ENCODE results near the gene RTP3. TPM values are rescaled to one million over a fixed set of nuclear protein-coding genes. Genes with fewer than 3 reads are reported as not detected.

The RTP3 gene
- total and polyA plus RNA-seq, 2 donors (not counting 1 experiment from before 2014, with no cell fraction given): not detected

GRCh38 chr3:46472736-46473135, 25.0 kb upstream of the RTP3 start:
- Histone ChIP-seq H2AFZ (ENCODE audit: insufficient read depth, low read depth, low read length, poor library complexity, severe bottlenecking) (no peak overlapping the region), H3K9ac (ENCODE audit: low read length) (no peak overlapping the region), H3K36me3 (replicated peaks in 1 of 2; ENCODE audit: control extremely low read depth in 1 of 2, control insufficient read depth in 1 of 2, extremely low read depth in 1 of 2, insufficient read depth in 2 of 2, low read length in 1 of 2) (no peaks in the 10 kb centered on the region), H3K27ac (ENCODE audit: low read length in 2 of 2) (no peak overlapping the region), H3K79me2 (ENCODE audit: control insufficient read depth, insufficient read depth, low read length) (no peaks in the 10 kb centered on the region), H3K27me3 (replicated peaks in 1 of 4; ENCODE audit: control extremely low read depth in 1 of 4, control insufficient read depth in 3 of 4, insufficient read depth in 4 of 4, low read length in 3 of 4) (peaks cover 0 to 4% (median 2%) of the 10 kb centered on the region in 4 experiments), H3K9me3 (ENCODE audit: control extremely low read depth in 1 of 3, control insufficient read depth in 2 of 3, insufficient read depth in 1 of 3, low read length in 2 of 3) (no peaks in the 10 kb centered on the region), H4K20me1 (ENCODE audit: control insufficient read depth, insufficient read depth, low read length, poor library complexity, severe bottlenecking) (no peaks in the 10 kb centered on the region), H3K4me3 (ENCODE audit: control extremely low read depth in 1 of 5, extremely low read depth in 1 of 5, insufficient read depth in 1 of 5, low read depth in 2 of 5, low read length in 4 of 5) (no peak overlapping the region), H3K4me1 (ENCODE audit: control insufficient read depth in 2 of 2, insufficient read depth in 2 of 2, low read length in 2 of 2) (no peaks in the 10 kb centered on the region), H3K4me2 (replicated peaks; ENCODE audit: low read depth, low read length, poor library complexity, severe bottlenecking) (no peak overlapping the region)
- no peak for TF ChIP-seq EZH2 (IDR thresholded peaks at IDR 0.05; ENCODE audit: borderline replicate concordance, insufficient read depth, low read depth, low read length, poor library complexity, severe bottlenecking)
- no peak for TF ChIP-seq CTCF (IDR thresholded peaks at IDR 0.05)
- WGBS (ENCODE audit: insufficient coverage): 83% methylated on average over 2 of the region's 2 CpGs
- intact Hi-C loops (cut with micrococcal nuclease): no loop called here
- DNase-seq: no peak
- POLR2A ChIA-PET: no interaction called here
- no peaks in the 10 kb centered on the region for H3K9me3 Mint-ChIP-seq (ENCODE audit: insufficient read depth)
- H3K27me3 Mint-ChIP-seq: peaks cover 29% of the 10 kb centered on the region
- no peak for ATAC-seq (ENCODE audit: low read depth)
- H3K4me1 Mint-ChIP-seq: no peaks in the 10 kb centered on the region
- no peak overlapping the region for H3K27ac Mint-ChIP-seq
- CTCF ChIA-PET: interaction anchor here (2.1 kb wide), 1 partner anchor 16 kb away, joined by 7 read pairs; no protein-coding TSS in a partner anchor
- no peak overlapping the region for H3K4me3 Mint-ChIP-seq

- Histone ChIP-seq H3K9me3 (ENCODE audit: control extremely low read depth in 1 of 3, control insufficient read depth in 2 of 3, insufficient read depth in 1 of 3, low read length in 2 of 3) (no peaks in the 10 kb centered on the region), H3K9ac (ENCODE audit: low read length) (no peak overlapping the region), H3K27me3 (replicated peaks in 1 of 4; ENCODE audit: control extremely low read depth in 1 of 4, control insufficient read depth in 3 of 4, insufficient read depth in 4 of 4, low read length in 3 of 4) (peaks cover 0 to 14% (median 9%) of the 10 kb centered on the region in 4 experiments), H4K20me1 (ENCODE audit: control insufficient read depth, insufficient read depth, low read length, poor library complexity, severe bottlenecking) (no peaks in the 10 kb centered on the region), H3K27ac (ENCODE audit: low read length in 2 of 2) (no peak overlapping the region), H2AFZ (ENCODE audit: insufficient read depth, low read depth, low read length, poor library complexity, severe bottlenecking) (no peak overlapping the region), H3K4me3 (ENCODE audit: control extremely low read depth in 1 of 5, extremely low read depth in 1 of 5, insufficient read depth in 1 of 5, low read depth in 2 of 5, low read length in 4 of 5) (no peak overlapping the region), H3K36me3 (replicated peaks in 1 of 2; ENCODE audit: control extremely low read depth in 1 of 2, control insufficient read depth in 1 of 2, extremely low read depth in 1 of 2, insufficient read depth in 2 of 2, low read length in 1 of 2) (no peaks in the 10 kb centered on the region), H3K4me2 (replicated peaks; ENCODE audit: low read depth, low read length, poor library complexity, severe bottlenecking) (no peak overlapping the region), H3K79me2 (ENCODE audit: control insufficient read depth, insufficient read depth, low read length) (no peaks in the 10 kb centered on the region), H3K4me1 (ENCODE audit: control insufficient read depth in 2 of 2, insufficient read depth in 2 of 2, low read length in 2 of 2) (no peaks in the 10 kb centered on the region)
- DNase-seq: no peak
- WGBS (ENCODE audit: insufficient coverage): no CpG with 5 or more reads among the region's 4 CpGs
- Mint-ChIP-seq H3K27ac (no peak overlapping the region), H3K4me1 (no peaks in the 10 kb centered on the region), H3K9me3 (ENCODE audit: insufficient read depth) (no peaks in the 10 kb centered on the region), H3K27me3 (peaks cover 48% of the 10 kb centered on the region), H3K4me3 (no peak overlapping the region)
- ChIA-PET POLR2A (no interaction called here), CTCF (interaction anchor here (2.7 kb wide), 1 partner anchor 12 kb away, joined by 15 read pairs; no protein-coding TSS in a partner anchor)
- no peak for ATAC-seq (ENCODE audit: low read depth)
- intact Hi-C loops (cut with micrococcal nuclease): no loop called here
- TF ChIP-seq CTCF (IDR thresholded peaks at IDR 0.05) (no peak), EZH2 (IDR thresholded peaks at IDR 0.05; ENCODE audit: borderline replicate concordance, insufficient read depth, low read depth, low read length, poor library complexity, severe bottlenecking) (no peak)
These were observed 20.6 kb upstream of the RTP3 start for GRCh38 chr3:46477145-46477544.

All from B cell (primary cell).